MV-4-11 (cell line): ENCODE data around the gene OBP2B.
"Not testable (repeated sequence)": the region's sequence is repeated elsewhere in the genome, so short reads cannot be mapped to it uniquely, and the experiment has no call there.

ENCODE experiments used
- DNase-seq: peaks from one replicate; lab custom pipeline; 2025; lab: John Stamatoyannopoulos, UW

Gene OBP2B

GRCh38 chr9:133208880-133209300, at the start of gene OBP2B:
OBP2B (minus strand) TSS chr9:133209250; CDS start chr9:133209199, 51 bp downstream.
- not testable (repeated sequence) for DNase-seq

- no peak for DNase-seq
Measured at GRCh38 chr9:133258061-133259015, 49.3 kb upstream of the OBP2B start.

- DNase-seq = no peak
Measured at GRCh38 chr9:133257465-133257956, 48.5 kb upstream of the OBP2B start.

- DNase-seq = peak; percentile 45
Measured at GRCh38 chr9:133256686-133257091, 47.6 kb upstream of the OBP2B start.

- DNase-seq = no peak
Measured at GRCh38 chr9:133256136-133256461, 47.0 kb upstream of the OBP2B start.

GRCh38 chr9:133255371-133256135, 46.5 kb upstream of the OBP2B start:
- no peak for DNase-seq

GRCh38 chr9:133254471-133254870, 45.4 kb upstream of the OBP2B start:
- no peak for DNase-seq

GRCh38 chr9:133253268-133253667, 44.2 kb upstream of the OBP2B start:
- DNase-seq = no peak

GRCh38 chr9:133252301-133253020, 43.4 kb upstream of the OBP2B start:
- no peak for DNase-seq

GRCh38 chr9:133251773-133252172, 42.7 kb upstream of the OBP2B start:
- no peak for DNase-seq

GRCh38 chr9:133251221-133251620, 42.2 kb upstream of the OBP2B start:
- not testable (repeated sequence) for DNase-seq

- no peak for DNase-seq
Measured at GRCh38 chr9:133250741-133251170, 41.7 kb upstream of the OBP2B start.

- DNase-seq = no peak
Measured at GRCh38 chr9:133249337-133249736, 40.3 kb upstream of the OBP2B start.

GRCh38 chr9:133248726-133249295, 39.8 kb upstream of the OBP2B start:
- DNase-seq = no peak

GRCh38 chr9:133247632-133248031, 38.6 kb upstream of the OBP2B start:
- no peak for DNase-seq

- DNase-seq = no peak
Measured at GRCh38 chr9:133246991-133247390, 37.9 kb upstream of the OBP2B start.

- DNase-seq = no peak
Measured at GRCh38 chr9:133246562-133246961, 37.5 kb upstream of the OBP2B start.

- no peak for DNase-seq
Measured at GRCh38 chr9:133242991-133243390, 33.9 kb upstream of the OBP2B start.

GRCh38 chr9:133242241-133242640, 33.2 kb upstream of the OBP2B start:
- no peak for DNase-seq

- DNase-seq = no peak
Measured at GRCh38 chr9:133239533-133240090, 30.6 kb upstream of the OBP2B start.

- peak; percentile 10 for DNase-seq
Measured at GRCh38 chr9:133238851-133239532, 29.9 kb upstream of the OBP2B start.
